K562 (cell line): ENCODE results near the gene AIMP2. TPM values are rescaled to one million over a fixed set of nuclear protein-coding genes. Genes with fewer than 3 reads are reported as not detected.

Experiments
- ELF4 ChIP-seq: fragments of 450-650 bp; formaldehyde crosslinking; IDR thresholded peaks from 2 replicates; pipeline ENCODE4 v1.4.0; 2022; ENCODE audit warnings: missing genetic modification characterization
- SAFB2 ChIP-seq: fragments of 200-400 bp; formaldehyde crosslinking; IDR thresholded peaks from 2 replicates; pipeline ENCODE4 v1.6.1; 2018; ENCODE audit warnings: borderline replicate concordance, low read length, low read depth, moderate library complexity; ENCODE audit not compliant: severe bottlenecking
- SRSF3 ChIP-seq: fragments of 200-400 bp; formaldehyde crosslinking; IDR thresholded peaks from 2 replicates; pipeline ENCODE4 v1.6.1; 2016; ENCODE audit warnings: mild to moderate bottlenecking, low read length, moderate library complexity; ENCODE audit not compliant: insufficient read depth
- ZBED1 ChIP-seq: IDR thresholded peaks from 2 replicates; pipeline ENCODE4 v1.6.1; 2014
- ZNF197 ChIP-seq: fragments of 200-800 bp; sonication (Bioruptor generic); IDR thresholded peaks from 2 replicates; pipeline ENCODE4 v1.6.1; 2016; ENCODE audit warnings: low read depth, missing genetic modification characterization, missing compliant biosample characterization
- ZNF696 ChIP-seq: fragments of 250-450 bp; sonication (Bioruptor Pico); conservative IDR thresholded peaks from 2 replicates; pipeline ENCODE4 v1.4.0; 2020; ENCODE audit warnings: mild to moderate bottlenecking, moderate library complexity
- ZNF79 ChIP-seq: fragments of 250-450 bp; sonication (Bioruptor Pico); IDR thresholded peaks from 2 replicates; pipeline ENCODE4 v1.4.0; 2020; ENCODE audit warnings: low read depth, mild to moderate bottlenecking, moderate library complexity
- polyA plus RNA-seq, 8 experiments: library from polyadenylated mRNA; depleted of rRNA in 4 of 8; stranded (reverse) in 5 of 8; unstranded in 3 of 8; fragments of >200 nt; fragmentation: Nextera tagmentation in 2 of 8; fragmentation: Illumina TruSeq in 1 of 8; extraction: Ambion mirVana in 2 of 8; extraction: Trizol in 1 of 8; gene quantifications; 2 replicates each; pipeline versions ENCODE4 v1.2.1 to v1.2.3, GENCODE V29; 2011 to 2014; ENCODE audit warnings: inconsistent platforms in 1 of 8, missing spikeins in 1 of 8
- total RNA-seq, 7 experiments: library from RNA; depleted of rRNA in 6 of 7; stranded (reverse); fragments of >200 nt in 6 of 7; fragmentation: Illumina TruSeq in 2 of 7; extraction: Trizol in 2 of 7; gene quantifications; 2 replicates each; pipeline versions ENCODE4 v1.2.1 to v1.2.3, GENCODE V29; 2011 to 2021; ENCODE audit warnings: low replicate concordance in 1 of 7
- TF ChIP-seq, protein P1 (sequence below), 3 experiments: fragments of 200-800 bp in 1 of 3; fragments of 250-450 bp in 1 of 3; fragments of 450-650 bp in 1 of 3; sonication (Bioruptor Pico) in 1 of 3; sonication (Bioruptor generic) in 1 of 3; formaldehyde crosslinking in 1 of 3; IDR thresholded peaks; 2 replicates each; pipeline versions ENCODE4 v1.6.1 to v1.8.0; 2016 to 2022; ENCODE audit warnings: mild to moderate bottlenecking in 2 of 3, missing genetic modification characterization in 2 of 3, missing compliant biosample characterization in 1 of 3, moderate library complexity in 1 of 3
- TF ChIP-seq, protein P2 (sequence below): fragments of 450-650 bp; IDR thresholded peaks from 2 replicates; pipeline ENCODE4 v1.6.1; 2014; ENCODE audit warnings: low read depth, mild to moderate bottlenecking, moderate library complexity, borderline replicate concordance

The AIMP2 gene
- total and polyA plus RNA-seq, 9 of the 15 experiments (the other 6 are each of a cell fraction or from before 2014, with no cell fraction given), result 47.5 to 84.9 (median 63.5) TPM

DNA sequence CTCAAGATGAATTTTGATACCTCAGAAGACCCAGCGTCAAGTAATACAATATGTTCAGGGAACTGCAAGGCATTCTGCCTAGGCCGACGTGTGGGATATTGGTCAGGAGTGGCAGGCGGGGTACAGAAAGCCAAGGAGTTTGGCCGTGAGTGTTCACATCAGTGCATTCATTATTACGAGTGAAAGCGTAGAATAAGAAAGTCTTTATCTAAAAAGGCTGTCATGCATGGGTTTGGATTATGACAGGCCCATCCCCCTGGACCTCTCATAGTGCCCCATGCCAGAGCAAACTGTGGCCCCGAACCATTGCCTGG is 7.5 kb downstream of the AIMP2 start (continued):
- TF ChIP-seq SRSF3, result no peak
- TF ChIP-seq ZNF696 (CRISPR knock-in tag), result no peak
- no peak for TF ChIP-seq ELF4
- TF ChIP-seq, protein P1, sequence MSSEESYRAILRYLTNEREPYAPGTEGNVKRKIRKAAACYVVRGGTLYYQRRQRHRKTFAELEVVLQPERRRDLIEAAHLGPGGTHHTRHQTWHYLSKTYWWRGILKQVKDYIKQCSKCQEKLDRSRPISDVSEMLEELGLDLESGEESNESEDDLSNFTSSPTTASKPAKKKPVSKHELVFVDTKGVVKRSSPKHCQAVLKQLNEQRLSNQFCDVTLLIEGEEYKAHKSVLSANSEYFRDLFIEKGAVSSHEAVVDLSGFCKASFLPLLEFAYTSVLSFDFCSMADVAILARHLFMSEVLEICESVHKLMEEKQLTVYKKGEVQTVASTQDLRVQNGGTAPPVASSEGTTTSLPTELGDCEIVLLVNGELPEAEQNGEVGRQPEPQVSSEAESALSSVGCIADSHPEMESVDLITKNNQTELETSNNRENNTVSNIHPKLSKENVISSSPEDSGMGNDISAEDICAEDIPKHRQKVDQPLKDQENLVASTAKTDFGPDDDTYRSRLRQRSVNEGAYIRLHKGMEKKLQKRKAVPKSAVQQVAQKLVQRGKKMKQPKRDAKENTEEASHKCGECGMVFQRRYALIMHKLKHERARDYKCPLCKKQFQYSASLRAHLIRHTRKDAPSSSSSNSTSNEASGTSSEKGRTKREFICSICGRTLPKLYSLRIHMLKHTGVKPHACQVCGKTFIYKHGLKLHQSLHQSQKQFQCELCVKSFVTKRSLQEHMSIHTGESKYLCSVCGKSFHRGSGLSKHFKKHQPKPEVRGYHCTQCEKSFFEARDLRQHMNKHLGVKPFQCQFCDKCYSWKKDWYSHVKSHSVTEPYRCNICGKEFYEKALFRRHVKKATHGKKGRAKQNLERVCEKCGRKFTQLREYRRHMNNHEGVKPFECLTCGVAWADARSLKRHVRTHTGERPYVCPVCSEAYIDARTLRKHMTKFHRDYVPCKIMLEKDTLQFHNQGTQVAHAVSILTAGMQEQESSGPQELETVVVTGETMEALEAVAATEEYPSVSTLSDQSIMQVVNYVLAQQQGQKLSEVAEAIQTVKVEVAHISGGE (CRISPR knock-in tag; IDR thresholded peaks at IDR 0.05), result no peak
- TF ChIP-seq ZNF197 (CRISPR knock-in tag), result 0 out of 2 replicates have a peak, but pooled peaks have one; percentile 10
- no peak for TF ChIP-seq ZNF79
- no peak for TF ChIP-seq SAFB2
- TF ChIP-seq, protein P2, sequence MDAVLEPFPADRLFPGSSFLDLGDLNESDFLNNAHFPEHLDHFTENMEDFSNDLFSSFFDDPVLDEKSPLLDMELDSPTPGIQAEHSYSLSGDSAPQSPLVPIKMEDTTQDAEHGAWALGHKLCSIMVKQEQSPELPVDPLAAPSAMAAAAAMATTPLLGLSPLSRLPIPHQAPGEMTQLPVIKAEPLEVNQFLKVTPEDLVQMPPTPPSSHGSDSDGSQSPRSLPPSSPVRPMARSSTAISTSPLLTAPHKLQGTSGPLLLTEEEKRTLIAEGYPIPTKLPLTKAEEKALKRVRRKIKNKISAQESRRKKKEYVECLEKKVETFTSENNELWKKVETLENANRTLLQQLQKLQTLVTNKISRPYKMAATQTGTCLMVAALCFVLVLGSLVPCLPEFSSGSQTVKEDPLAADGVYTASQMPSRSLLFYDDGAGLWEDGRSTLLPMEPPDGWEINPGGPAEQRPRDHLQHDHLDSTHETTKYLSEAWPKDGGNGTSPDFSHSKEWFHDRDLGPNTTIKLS, result no peak
- TF ChIP-seq ZBED1, result no peak
